ENCODE data around the gene DSCAML1.
A peak's percentile ranks its signal among the peaks of the same experiment; 100 is the strongest.

The DSCAML1 gene

GRCh38 chr11:117807482-117808327, 10.7 kb upstream of the DSCAML1 start:
- H3K27me3 ChIP-seq = peaks cover 0 to 33% of the 10 kb centered on the region in 2 donors
- intact Hi-C loops (cut with DNase I; ENCODE audit: low total_unique reads) = no loop called here
- no peak overlapping the region for H3K27ac ChIP-seq
- DNase-seq = peak in 1 of 2 donors; percentile 89
- no peaks in the 10 kb centered on the region for H3K36me3 ChIP-seq
- no peaks in the 10 kb centered on the region for H3K9me3 ChIP-seq
- peaks cover 0 to 5% (median 3%) of the 10 kb centered on the region in 4 donors for H3K4me1 ChIP-seq
- TF ChIP-seq CTCF (IDR thresholded peaks at IDR 0.05) = peak; percentile 78 to 85
- H3K4me3 ChIP-seq = no peak overlapping the region

GRCh38 chr11:117806846-117807245, 9.8 kb upstream of the DSCAML1 start:
- no peaks in the 10 kb centered on the region for H3K9me3 ChIP-seq
- TF ChIP-seq CTCF (IDR thresholded peaks at IDR 0.05) = no peak
- no peak overlapping the region for H3K4me3 ChIP-seq
- H3K4me1 ChIP-seq = peaks cover 0 to 5% (median 3%) of the 10 kb centered on the region in 4 donors
- intact Hi-C loops (cut with DNase I; ENCODE audit: low total_unique reads) = no loop called here
- H3K27me3 ChIP-seq = peaks cover 0 to 33% of the 10 kb centered on the region in 2 donors
- DNase-seq = no peak
- H3K36me3 ChIP-seq = no peaks in the 10 kb centered on the region
- H3K27ac ChIP-seq = no peak overlapping the region

- no peak overlapping the region for H3K27ac ChIP-seq
- intact Hi-C loops (cut with DNase I; ENCODE audit: low total_unique reads) = no loop called here
- H3K27me3 ChIP-seq = peaks cover 0 to 34% of the 10 kb centered on the region in 2 donors
These were observed 8.0 kb upstream of the DSCAML1 start for GRCh38 chr11:117805045-117805444.

GRCh38 chr11:117803896-117804295, 6.9 kb upstream of the DSCAML1 start:
- peaks cover 0 to 33% of the 10 kb centered on the region in 2 donors for H3K27me3 ChIP-seq
- H3K4me1 ChIP-seq = peaks cover 0 to under 1% (median 0%) of the 10 kb centered on the region in 4 donors
- no peak overlapping the region for H3K27ac ChIP-seq
- no peak overlapping the region for H3K4me3 ChIP-seq
- intact Hi-C loops (cut with DNase I; ENCODE audit: low total_unique reads) = no loop called here
- TF ChIP-seq CTCF (IDR thresholded peaks at IDR 0.05) = no peak
- no peaks in the 10 kb centered on the region for H3K36me3 ChIP-seq
- no peaks in the 10 kb centered on the region for H3K9me3 ChIP-seq
- no peak for DNase-seq

More at GRCh38 chr11:117805045-117805444, 8.0 kb upstream of the DSCAML1 start:
- H3K4me3 ChIP-seq = no peak overlapping the region
- TF ChIP-seq CTCF (IDR thresholded peaks at IDR 0.05) = no peak
- no peaks in the 10 kb centered on the region for H3K9me3 ChIP-seq
- peaks cover 0 to 5% (median 3%) of the 10 kb centered on the region in 4 donors for H3K4me1 ChIP-seq
- no peaks in the 10 kb centered on the region for H3K36me3 ChIP-seq
- no peak for DNase-seq

GRCh38 chr11:117799634-117800033, 2.6 kb upstream of the DSCAML1 start:
- Histone ChIP-seq H3K27ac (no peak overlapping the region), H3K4me3 (no peak overlapping the region), H3K36me3 (no peaks in the 10 kb centered on the region), H3K27me3 (peaks cover 3 to 54% of the 10 kb centered on the region in 2 donors), H3K4me1 (peaks cover 0 to 26% (median 19%) of the 10 kb centered on the region in 4 donors), H3K9me3 (no peaks in the 10 kb centered on the region)
- intact Hi-C loops (cut with DNase I; ENCODE audit: low total_unique reads) = no loop called here
- TF ChIP-seq CTCF (IDR thresholded peaks at IDR 0.05) = no peak
- no peak for DNase-seq
